ENCODE results near the gene LGSN.

DNA sequence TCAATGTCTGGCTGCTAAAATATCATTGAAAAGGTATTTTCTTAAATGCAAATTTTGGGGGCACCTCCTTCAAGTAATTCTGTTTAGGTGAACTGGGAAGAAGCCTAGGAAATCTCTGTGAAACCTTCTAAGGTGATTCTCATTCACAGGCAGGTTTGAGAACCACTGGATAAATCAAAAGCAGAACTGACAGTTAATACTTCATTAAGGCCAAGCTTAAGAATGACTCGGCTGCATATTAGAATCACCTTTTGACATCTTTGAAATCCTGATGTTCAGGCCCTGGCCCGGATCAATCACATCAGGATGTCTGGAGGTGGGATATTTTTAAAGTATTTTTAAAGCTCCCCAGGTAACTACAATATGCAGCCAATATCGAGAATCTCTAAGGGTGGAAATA, 58.0 kb downstream of the LGSN start:
- TF ChIP-seq, protein P1, sequence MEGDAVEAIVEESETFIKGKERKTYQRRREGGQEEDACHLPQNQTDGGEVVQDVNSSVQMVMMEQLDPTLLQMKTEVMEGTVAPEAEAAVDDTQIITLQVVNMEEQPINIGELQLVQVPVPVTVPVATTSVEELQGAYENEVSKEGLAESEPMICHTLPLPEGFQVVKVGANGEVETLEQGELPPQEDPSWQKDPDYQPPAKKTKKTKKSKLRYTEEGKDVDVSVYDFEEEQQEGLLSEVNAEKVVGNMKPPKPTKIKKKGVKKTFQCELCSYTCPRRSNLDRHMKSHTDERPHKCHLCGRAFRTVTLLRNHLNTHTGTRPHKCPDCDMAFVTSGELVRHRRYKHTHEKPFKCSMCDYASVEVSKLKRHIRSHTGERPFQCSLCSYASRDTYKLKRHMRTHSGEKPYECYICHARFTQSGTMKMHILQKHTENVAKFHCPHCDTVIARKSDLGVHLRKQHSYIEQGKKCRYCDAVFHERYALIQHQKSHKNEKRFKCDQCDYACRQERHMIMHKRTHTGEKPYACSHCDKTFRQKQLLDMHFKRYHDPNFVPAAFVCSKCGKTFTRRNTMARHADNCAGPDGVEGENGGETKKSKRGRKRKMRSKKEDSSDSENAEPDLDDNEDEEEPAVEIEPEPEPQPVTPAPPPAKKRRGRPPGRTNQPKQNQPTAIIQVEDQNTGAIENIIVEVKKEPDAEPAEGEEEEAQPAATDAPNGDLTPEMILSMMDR (IDR thresholded peaks at IDR 0.05; ENCODE audit: control extremely low read depth in 1 of 3, insufficient read depth in 1 of 3, low read depth in 1 of 3, low read length in 3 of 3): no peak
- TF ChIP-seq, protein P2, sequence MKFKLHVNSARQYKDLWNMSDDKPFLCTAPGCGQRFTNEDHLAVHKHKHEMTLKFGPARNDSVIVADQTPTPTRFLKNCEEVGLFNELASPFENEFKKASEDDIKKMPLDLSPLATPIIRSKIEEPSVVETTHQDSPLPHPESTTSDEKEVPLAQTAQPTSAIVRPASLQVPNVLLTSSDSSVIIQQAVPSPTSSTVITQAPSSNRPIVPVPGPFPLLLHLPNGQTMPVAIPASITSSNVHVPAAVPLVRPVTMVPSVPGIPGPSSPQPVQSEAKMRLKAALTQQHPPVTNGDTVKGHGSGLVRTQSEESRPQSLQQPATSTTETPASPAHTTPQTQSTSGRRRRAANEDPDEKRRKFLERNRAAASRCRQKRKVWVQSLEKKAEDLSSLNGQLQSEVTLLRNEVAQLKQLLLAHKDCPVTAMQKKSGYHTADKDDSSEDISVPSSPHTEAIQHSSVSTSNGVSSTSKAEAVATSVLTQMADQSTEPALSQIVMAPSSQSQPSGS (IDR thresholded peaks at IDR 0.05; ENCODE audit: low read length): no peak
- no peak for TF ChIP-seq POLR2A (IDR thresholded peaks at IDR 0.05; ENCODE audit: control extremely low read depth in 1 of 2, low read depth in 2 of 2, low read length in 2 of 2)
- TF ChIP-seq EZH2 (IDR thresholded peaks at IDR 0.05; ENCODE audit: low read depth, low read length, severe bottlenecking): no peak
- TF ChIP-seq BRCA1 (IDR thresholded peaks at IDR 0.05; ENCODE audit: low read depth, low read length): no peak
- no peak for TF ChIP-seq CBX8 (IDR thresholded peaks at IDR 0.05; ENCODE audit: borderline replicate concordance, low read depth, low read length)
- no peak for TF ChIP-seq TBP (IDR thresholded peaks at IDR 0.05; ENCODE audit: low read depth, low read length)
- TF ChIP-seq EP300 (IDR thresholded peaks at IDR 0.05; ENCODE audit: borderline replicate concordance in 1 of 2, low read depth in 2 of 2, low read length in 2 of 2): no peak

All from H1 (cell line).